ENCODE measurements around the gene KRTAP19-1. TPM values are rescaled to one million over a fixed set of nuclear protein-coding genes. Genes with fewer than 3 reads are reported as not detected.

Gene KRTAP19-1
- total RNA-seq, 1 donor from 2014 or later = not detected

- no peaks in the 10 kb centered on the region for H3K27me3 ChIP-seq (ENCODE audit: low read depth)
- no peak for DNase-seq
- intact Hi-C loops (cut with micrococcal nuclease) = no loop called here
- H3K4me1 ChIP-seq = peaks cover 9% of the 10 kb centered on the region
- no peaks in the 10 kb centered on the region for H3K9me3 ChIP-seq (replicated peaks)
- H3K27ac ChIP-seq (replicated peaks) = peak overlapping the region; percentile 30
- no peak overlapping the region for H3K4me3 ChIP-seq
- H3K36me3 ChIP-seq = no peaks in the 10 kb centered on the region
- TF ChIP-seq CTCF (IDR thresholded peaks at IDR 0.05; ENCODE audit: borderline replicate concordance) = no peak
Measured at GRCh38 chr21:30479259-30479658, 908 bp downstream of the KRTAP19-1 start.

- peaks cover 9% of the 10 kb centered on the region for H3K4me1 ChIP-seq
- no peaks in the 10 kb centered on the region for H3K27me3 ChIP-seq (ENCODE audit: low read depth)
- intact Hi-C loops (cut with micrococcal nuclease) = no loop called here
- no peak overlapping the region for H3K27ac ChIP-seq (replicated peaks)
- no peaks in the 10 kb centered on the region for H3K36me3 ChIP-seq
- no peak overlapping the region for H3K4me3 ChIP-seq
- no peaks in the 10 kb centered on the region for H3K9me3 ChIP-seq (replicated peaks)
- TF ChIP-seq CTCF (IDR thresholded peaks at IDR 0.05; ENCODE audit: borderline replicate concordance) = no peak
- DNase-seq = no peak
Measured at GRCh38 chr21:30478004-30478403, 2.2 kb downstream of the KRTAP19-1 start.

DNA sequence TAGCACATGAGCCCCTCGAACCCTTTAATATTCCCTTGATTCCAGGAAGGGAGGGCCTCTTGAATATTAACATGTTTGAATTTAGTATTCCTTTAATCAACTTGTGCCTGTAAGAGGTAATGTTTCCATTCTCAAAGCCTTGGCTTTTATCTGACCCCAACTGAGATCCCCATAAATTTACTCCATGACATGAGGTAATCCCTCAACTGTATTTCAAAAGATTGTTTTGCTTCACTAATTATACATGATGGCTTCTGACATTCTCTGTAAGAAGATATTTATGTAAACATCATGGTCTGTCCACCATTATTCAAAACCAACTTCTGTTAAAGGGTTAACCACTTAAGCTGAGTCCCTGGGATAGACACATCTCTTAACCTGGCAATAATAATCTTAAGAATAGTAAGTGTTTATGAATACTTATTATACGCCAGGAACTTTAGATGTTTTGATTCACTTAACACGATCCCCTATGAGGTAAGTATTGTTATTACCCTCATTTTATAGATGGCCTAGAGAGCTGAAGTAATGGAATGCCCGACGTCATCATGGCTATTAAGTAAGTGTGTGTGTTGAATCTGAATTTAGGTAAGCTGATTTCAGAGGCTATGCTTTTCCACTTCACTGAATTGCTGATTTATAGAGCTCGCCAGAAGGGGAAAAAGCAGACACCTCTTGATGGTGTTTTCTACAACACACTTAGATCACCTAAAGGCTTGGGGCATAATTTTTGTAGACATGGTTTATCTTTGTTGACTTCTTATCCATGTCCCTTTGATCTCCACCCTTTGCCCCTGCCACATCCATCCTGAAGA, 11.1 kb downstream of the KRTAP19-1 start:
- DNase-seq = no peak
- intact Hi-C loops (cut with micrococcal nuclease) = no loop called here
- no peak for TF ChIP-seq CTCF (IDR thresholded peaks at IDR 0.05; ENCODE audit: borderline replicate concordance)

DNA sequence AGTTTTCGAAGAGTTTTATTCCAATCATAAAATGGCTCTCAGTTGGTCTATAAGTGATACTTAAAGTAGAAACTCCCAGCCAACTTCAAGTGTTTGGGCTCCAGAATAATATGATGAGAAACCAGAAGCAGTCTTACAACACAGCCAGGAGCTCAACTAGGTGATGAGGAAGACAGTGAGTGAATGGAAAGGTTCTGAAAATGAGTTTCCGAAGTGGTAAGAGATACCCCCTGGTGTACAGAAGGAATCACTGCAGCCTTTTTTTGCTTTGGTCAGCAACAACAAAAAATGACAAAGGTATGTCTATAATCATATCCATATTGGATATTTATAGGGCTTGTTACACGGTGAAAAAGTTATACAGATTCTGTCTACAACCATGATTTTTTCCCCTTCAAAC, 16.5 kb downstream of the KRTAP19-1 start:
- no peaks in the 10 kb centered on the region for H3K27me3 ChIP-seq (ENCODE audit: low read depth)
- H3K36me3 ChIP-seq = no peaks in the 10 kb centered on the region
- H3K9me3 ChIP-seq (replicated peaks) = no peaks in the 10 kb centered on the region
- intact Hi-C loops (cut with micrococcal nuclease) = no loop called here
- DNase-seq = no peak
- no peak overlapping the region for H3K4me3 ChIP-seq
- no peak overlapping the region for H3K27ac ChIP-seq (replicated peaks)
- H3K4me1 ChIP-seq = no peaks in the 10 kb centered on the region
- TF ChIP-seq CTCF (IDR thresholded peaks at IDR 0.05; ENCODE audit: borderline replicate concordance) = peak; percentile 9

More for the DNA sequence above, 11.1 kb downstream of the KRTAP19-1 start:
- no peaks in the 10 kb centered on the region for H3K9me3 ChIP-seq (replicated peaks)
- no peak overlapping the region for H3K27ac ChIP-seq (replicated peaks)
- no peaks in the 10 kb centered on the region for H3K27me3 ChIP-seq (ENCODE audit: low read depth)
- no peak overlapping the region for H3K4me3 ChIP-seq
- no peaks in the 10 kb centered on the region for H3K36me3 ChIP-seq
- H3K4me1 ChIP-seq = no peaks in the 10 kb centered on the region

- H3K36me3 ChIP-seq = no peaks in the 10 kb centered on the region
- TF ChIP-seq CTCF (IDR thresholded peaks at IDR 0.05; ENCODE audit: borderline replicate concordance) = no peak
- no peak overlapping the region for H3K4me3 ChIP-seq
- H3K9me3 ChIP-seq (replicated peaks) = no peaks in the 10 kb centered on the region
- H3K4me1 ChIP-seq = no peaks in the 10 kb centered on the region
- intact Hi-C loops (cut with micrococcal nuclease) = no loop called here
- H3K27me3 ChIP-seq (ENCODE audit: low read depth) = no peaks in the 10 kb centered on the region
- no peak overlapping the region for H3K27ac ChIP-seq (replicated peaks)
- DNase-seq = no peak
Measured at GRCh38 chr21:30448514-30448913, 31.7 kb downstream of the KRTAP19-1 start.

Data from left ventricle myocardium inferior (tissue), 1 donor.